ENCODE data around the gene FHOD3.

FHOD3 gene

GRCh38 chr18:36420826-36421225 is 123.3 kb downstream of the FHOD3 start:
- Histone ChIP-seq H3K9me3 (ENCODE audit: control insufficient read depth, insufficient read depth, low read length) (no peaks in the 10 kb centered on the region), H3K36me3 (ENCODE audit: insufficient read depth, low read length) (no peaks in the 10 kb centered on the region), H3K4me1 (ENCODE audit: insufficient read depth, low read length) (no peaks in the 10 kb centered on the region), H3K9ac (ENCODE audit: low read depth, low read length) (no peak overlapping the region)

GRCh38 chr18:36424741-36425142 is 127.2 kb downstream of the FHOD3 start:
- H3K4me1 ChIP-seq (ENCODE audit: insufficient read depth, low read length), result no peaks in the 10 kb centered on the region
- H3K9me3 ChIP-seq (ENCODE audit: control insufficient read depth, insufficient read depth, low read length), result no peaks in the 10 kb centered on the region
- H3K36me3 ChIP-seq (ENCODE audit: insufficient read depth, low read length), result no peaks in the 10 kb centered on the region
- H3K9ac ChIP-seq (ENCODE audit: low read depth, low read length), result no peak overlapping the region

GRCh38 chr18:36427369-36427768 is 129.9 kb downstream of the FHOD3 start:
- no peak overlapping the region for H3K9ac ChIP-seq (ENCODE audit: low read depth, low read length)
- no peaks in the 10 kb centered on the region for H3K9me3 ChIP-seq (ENCODE audit: control insufficient read depth, insufficient read depth, low read length)
- no peaks in the 10 kb centered on the region for H3K4me1 ChIP-seq (ENCODE audit: insufficient read depth, low read length)
- no peaks in the 10 kb centered on the region for H3K36me3 ChIP-seq (ENCODE audit: insufficient read depth, low read length)

- no peaks in the 10 kb centered on the region for H3K4me1 ChIP-seq (ENCODE audit: insufficient read depth, low read length)
- no peaks in the 10 kb centered on the region for H3K9me3 ChIP-seq (ENCODE audit: control insufficient read depth, insufficient read depth, low read length)
- H3K36me3 ChIP-seq (ENCODE audit: insufficient read depth, low read length), result no peaks in the 10 kb centered on the region
- H3K9ac ChIP-seq (ENCODE audit: low read depth, low read length), result no peak overlapping the region
Measured at GRCh38 chr18:36427831-36428230, 130.3 kb downstream of the FHOD3 start.

GRCh38 chr18:36428431-36429029 is 131.0 kb downstream of the FHOD3 start:
- no peak overlapping the region for H3K9ac ChIP-seq (ENCODE audit: low read depth, low read length)
- no peaks in the 10 kb centered on the region for H3K9me3 ChIP-seq (ENCODE audit: control insufficient read depth, insufficient read depth, low read length)

GRCh38 chr18:36432880-36433555 is 135.5 kb downstream of the FHOD3 start:
- H3K36me3 ChIP-seq (ENCODE audit: insufficient read depth, low read length), result no peaks in the 10 kb centered on the region
- no peaks in the 10 kb centered on the region for H3K4me1 ChIP-seq (ENCODE audit: insufficient read depth, low read length)
- H3K9ac ChIP-seq (ENCODE audit: low read depth, low read length), result no peak overlapping the region
- no peaks in the 10 kb centered on the region for H3K9me3 ChIP-seq (ENCODE audit: control insufficient read depth, insufficient read depth, low read length)

More at GRCh38 chr18:36428431-36429029, 131.0 kb downstream of the FHOD3 start:
- Histone ChIP-seq H3K36me3 (ENCODE audit: insufficient read depth, low read length) (no peaks in the 10 kb centered on the region), H3K4me1 (ENCODE audit: insufficient read depth, low read length) (no peaks in the 10 kb centered on the region)

- Histone ChIP-seq H3K36me3 (ENCODE audit: insufficient read depth, low read length) (no peaks in the 10 kb centered on the region), H3K9ac (ENCODE audit: low read depth, low read length) (no peak overlapping the region), H3K9me3 (ENCODE audit: control insufficient read depth, insufficient read depth, low read length) (no peaks in the 10 kb centered on the region), H3K4me1 (ENCODE audit: insufficient read depth, low read length) (no peaks in the 10 kb centered on the region)
Measured at GRCh38 chr18:36436387-36436786, 138.9 kb downstream of the FHOD3 start.

- Histone ChIP-seq H3K36me3 (ENCODE audit: insufficient read depth, low read length) (no peaks in the 10 kb centered on the region), H3K9ac (ENCODE audit: low read depth, low read length) (no peak overlapping the region), H3K9me3 (ENCODE audit: control insufficient read depth, insufficient read depth, low read length) (no peaks in the 10 kb centered on the region), H3K4me1 (ENCODE audit: insufficient read depth, low read length) (no peaks in the 10 kb centered on the region)
Measured at GRCh38 chr18:36440614-36441013, 143.1 kb downstream of the FHOD3 start.

GRCh38 chr18:36441426-36442240 is 144.1 kb downstream of the FHOD3 start:
- Histone ChIP-seq H3K9ac (ENCODE audit: low read depth, low read length) (no peak overlapping the region), H3K36me3 (ENCODE audit: insufficient read depth, low read length) (no peaks in the 10 kb centered on the region), H3K9me3 (ENCODE audit: control insufficient read depth, insufficient read depth, low read length) (no peaks in the 10 kb centered on the region), H3K4me1 (ENCODE audit: insufficient read depth, low read length) (no peaks in the 10 kb centered on the region)

GRCh38 chr18:36442717-36443116 is 145.2 kb downstream of the FHOD3 start:
- no peaks in the 10 kb centered on the region for H3K9me3 ChIP-seq (ENCODE audit: control insufficient read depth, insufficient read depth, low read length)
- no peaks in the 10 kb centered on the region; the same call in 1 of the 2 replicates for H3K4me1 ChIP-seq (ENCODE audit: insufficient read depth, low read length)
- H3K36me3 ChIP-seq (ENCODE audit: insufficient read depth, low read length), result no peaks in the 10 kb centered on the region
- H3K9ac ChIP-seq (ENCODE audit: low read depth, low read length), result no peak overlapping the region

- Histone ChIP-seq H3K36me3 (ENCODE audit: insufficient read depth, low read length) (no peaks in the 10 kb centered on the region), H3K9me3 (ENCODE audit: control insufficient read depth, insufficient read depth, low read length) (no peaks in the 10 kb centered on the region), H3K4me1 (ENCODE audit: insufficient read depth, low read length) (peaks cover 16% of the 10 kb centered on the region), H3K9ac (ENCODE audit: low read depth, low read length) (no peak overlapping the region)
Measured at GRCh38 chr18:36446059-36446458, 148.5 kb downstream of the FHOD3 start.

- Histone ChIP-seq H3K9me3 (ENCODE audit: control insufficient read depth, insufficient read depth, low read length) (no peaks in the 10 kb centered on the region), H3K9ac (ENCODE audit: low read depth, low read length) (no peak overlapping the region), H3K36me3 (ENCODE audit: insufficient read depth, low read length) (no peaks in the 10 kb centered on the region), H3K4me1 (ENCODE audit: insufficient read depth, low read length) (peaks cover 16% of the 10 kb centered on the region)
Measured at GRCh38 chr18:36448384-36449290, 151.1 kb downstream of the FHOD3 start.

- H3K9me3 ChIP-seq (ENCODE audit: control insufficient read depth, insufficient read depth, low read length), result no peaks in the 10 kb centered on the region
- H3K36me3 ChIP-seq (ENCODE audit: insufficient read depth, low read length), result no peaks in the 10 kb centered on the region
- no peak overlapping the region for H3K9ac ChIP-seq (ENCODE audit: low read depth, low read length)
- H3K4me1 ChIP-seq (ENCODE audit: insufficient read depth, low read length), result peaks cover 16% of the 10 kb centered on the region
Measured at GRCh38 chr18:36449451-36449850, 151.9 kb downstream of the FHOD3 start.

- Histone ChIP-seq H3K9me3 (ENCODE audit: control insufficient read depth, insufficient read depth, low read length) (no peaks in the 10 kb centered on the region), H3K4me1 (ENCODE audit: insufficient read depth, low read length) (peaks cover 16% of the 10 kb centered on the region), H3K9ac (ENCODE audit: low read depth, low read length) (no peak overlapping the region), H3K36me3 (ENCODE audit: insufficient read depth, low read length) (no peaks in the 10 kb centered on the region)
Measured at GRCh38 chr18:36450264-36450663, 152.8 kb downstream of the FHOD3 start.
